GM12872 (cell line): Measurements from ENCODE around the gene TPX2.

Source experiments
- CTCF ChIP-seq: IDR thresholded peaks from 3 replicates; pipeline ENCODE4 v1.5.1; 2011; ENCODE audit warnings: low read depth, mild to moderate bottlenecking, low read length, moderate library complexity; ENCODE audit not compliant: insufficient read depth

Gene TPX2

GRCh38 chr20:31823360-31824124, 84.5 kb downstream of the TPX2 start:
- no peak for TF ChIP-seq CTCF

GRCh38 chr20:31824125-31824485, 85.0 kb downstream of the TPX2 start:
- TF ChIP-seq CTCF = no peak

GRCh38 chr20:31824554-31825313, 85.6 kb downstream of the TPX2 start:
- TF ChIP-seq CTCF = no peak

- TF ChIP-seq CTCF = no peak
These were observed 87.0 kb downstream of the TPX2 start for GRCh38 chr20:31826074-31826473.

- TF ChIP-seq CTCF = no peak
These were observed 88.0 kb downstream of the TPX2 start for GRCh38 chr20:31827059-31827458.

- no peak for TF ChIP-seq CTCF
These were observed 90.6 kb downstream of the TPX2 start for GRCh38 chr20:31829731-31830130.

- TF ChIP-seq CTCF = no peak
These were observed 91.4 kb downstream of the TPX2 start for GRCh38 chr20:31830406-31830981.
